GM18868 (cell line): ENCODE results near the gene FMN1.

ENCODE experiments used
- ATAC-seq: cut with Tn5 transposase; IDR thresholded peaks from one replicate; pipeline ENCODE4 v1.9.1; 2021; ENCODE audit warnings: mild to moderate bottlenecking, moderate library complexity; ENCODE audit not compliant: unreplicated experiment

FMN1 gene

GRCh38 chr15:33157371-33158037, 37.0 kb downstream of the FMN1 start:
- ATAC-seq = no peak

GRCh38 chr15:33155691-33156420, 38.7 kb downstream of the FMN1 start:
- ATAC-seq = no peak

- no peak for ATAC-seq
Observed at GRCh38 chr15:33154351-33155166, 40.0 kb downstream of the FMN1 start.

GRCh38 chr15:33153548-33153947, 41.0 kb downstream of the FMN1 start:
- no peak for ATAC-seq

GRCh38 chr15:33152502-33153109, 41.9 kb downstream of the FMN1 start:
- ATAC-seq = no peak

GRCh38 chr15:33150971-33151370, 43.5 kb downstream of the FMN1 start:
- peak; percentile 66 for ATAC-seq

GRCh38 chr15:33150431-33150941, 44.0 kb downstream of the FMN1 start:
- no peak for ATAC-seq

- no peak for ATAC-seq
Observed at GRCh38 chr15:33149919-33150318, 44.6 kb downstream of the FMN1 start.

- no peak for ATAC-seq
Observed at GRCh38 chr15:33148129-33148751, 46.3 kb downstream of the FMN1 start.

GRCh38 chr15:33146051-33146450, 48.5 kb downstream of the FMN1 start:
- ATAC-seq = no peak

GRCh38 chr15:33145447-33145846, 49.1 kb downstream of the FMN1 start:
- ATAC-seq = no peak

GRCh38 chr15:33142708-33143107, 51.8 kb downstream of the FMN1 start:
- no peak for ATAC-seq

- no peak for ATAC-seq
Observed at GRCh38 chr15:33138000-33138399, 56.5 kb downstream of the FMN1 start.

GRCh38 chr15:33137101-33137500, 57.4 kb downstream of the FMN1 start:
- no peak for ATAC-seq

GRCh38 chr15:33136353-33136752, 58.2 kb downstream of the FMN1 start:
- no peak for ATAC-seq

- ATAC-seq = no peak
Observed at GRCh38 chr15:33135355-33135781, 59.1 kb downstream of the FMN1 start.

GRCh38 chr15:33132722-33133345, 61.7 kb downstream of the FMN1 start:
- no peak for ATAC-seq

GRCh38 chr15:33132233-33132580, 62.3 kb downstream of the FMN1 start:
- ATAC-seq = no peak

GRCh38 chr15:33131552-33132232, 62.8 kb downstream of the FMN1 start:
- ATAC-seq = no peak
